H9 (cell line): Measurements from ENCODE around the gene OLIG3. TPM values are rescaled to one million over a fixed set of nuclear protein-coding genes. Genes with fewer than 3 reads are reported as not detected.

ENCODE experiments used
- DNase-seq: peaks from one replicate; pipeline ENCODE4 v3.0.0-alpha.2; 2017
- H2AFZ ChIP-seq: one replicate; pipeline ENCODE4 v1.6.1; 2013; ENCODE audit warnings: mild to moderate bottlenecking, low read length, control low read depth, moderate library complexity
- H2AK5ac ChIP-seq: 2 replicates; pipeline ENCODE4 v1.6.1; 2013; ENCODE audit warnings: low read length, control low read depth, mixed read lengths; ENCODE audit not compliant: insufficient read length
- H2BK120ac ChIP-seq: one replicate; pipeline ENCODE4 v1.6.1; 2013; ENCODE audit warnings: low read depth, mild to moderate bottlenecking, low read length, control low read depth, inconsistent platforms; ENCODE audit not compliant: poor library complexity, severe bottlenecking
- H2BK12ac ChIP-seq: 2 replicates; pipeline ENCODE4 v1.6.1; 2013; ENCODE audit warnings: low read length, control low read depth, mixed read lengths, low read depth; ENCODE audit not compliant: insufficient read length
- H2BK15ac ChIP-seq: 2 replicates; pipeline ENCODE4 v1.6.1; 2013; ENCODE audit warnings: low read depth, low read length, control low read depth
- H2BK20ac ChIP-seq: one replicate; pipeline ENCODE4 v1.6.1; 2013; ENCODE audit warnings: low read depth, mild to moderate bottlenecking, low read length, control low read depth, inconsistent platforms; ENCODE audit not compliant: poor library complexity, severe bottlenecking
- H2BK5ac ChIP-seq: 2 replicates; pipeline ENCODE4 v1.6.1; 2013; ENCODE audit warnings: low read length, control low read depth, mixed read lengths; ENCODE audit not compliant: insufficient read length
- H3K14ac ChIP-seq: 2 replicates; pipeline ENCODE4 v1.6.1; 2013; ENCODE audit warnings: low read length, control low read depth; ENCODE audit not compliant: insufficient read depth
- H3K18ac ChIP-seq: 2 replicates; pipeline ENCODE4 v1.6.1; 2013; ENCODE audit warnings: low read depth, mild to moderate bottlenecking, mixed read lengths, low read length, control low read depth; ENCODE audit not compliant: insufficient read length
- H3K23ac ChIP-seq: 2 replicates; pipeline ENCODE4 v1.6.1; 2013; ENCODE audit warnings: low read length, control low read depth, mixed read lengths, low read depth; ENCODE audit not compliant: insufficient read length
- H3K23me2 ChIP-seq: 2 replicates; pipeline ENCODE4 v1.6.1; 2013; ENCODE audit warnings: low read depth, mild to moderate bottlenecking, mixed read lengths, low read length, control low read depth; ENCODE audit not compliant: insufficient read length, poor library complexity, severe bottlenecking
- H3K27ac ChIP-seq: 2 replicates; pipeline ENCODE4 v1.5.1; 2013; ENCODE audit warnings: low read length, control low read depth, mixed read lengths, low read depth; ENCODE audit not compliant: insufficient read length
- H3K27me3 ChIP-seq: 2 replicates; pipeline ENCODE4 v1.6.1; 2013; ENCODE audit warnings: low read length, control low read depth, inconsistent platforms; ENCODE audit not compliant: insufficient read depth
- H3K4ac ChIP-seq: 2 replicates; pipeline ENCODE4 v1.6.1; 2013; ENCODE audit warnings: low read depth, mild to moderate bottlenecking, control low read depth, inconsistent platforms, low read length, moderate library complexity
- H3K4me1 ChIP-seq: 2 replicates; pipeline ENCODE4 v1.6.1; 2013; ENCODE audit warnings: low read length, control low read depth, inconsistent platforms; ENCODE audit not compliant: insufficient read depth
- H3K4me2 ChIP-seq: 2 replicates; pipeline ENCODE4 v1.6.1; 2013; ENCODE audit warnings: low read length, control low read depth, mixed read lengths; ENCODE audit not compliant: insufficient read length, insufficient read depth
- H3K56ac ChIP-seq: 2 replicates; pipeline ENCODE4 v1.6.1; 2013; ENCODE audit warnings: low read depth, mild to moderate bottlenecking, mixed read lengths, low read length, control low read depth; ENCODE audit not compliant: insufficient read length
- H3K79me1 ChIP-seq: 2 replicates; pipeline ENCODE4 v1.6.1; 2013; ENCODE audit warnings: low read depth, mild to moderate bottlenecking, moderate library complexity, low read length, control low read depth, inconsistent platforms; ENCODE audit not compliant: insufficient read depth, poor library complexity, severe bottlenecking
- H3K79me2 ChIP-seq: 2 replicates; pipeline ENCODE4 v1.6.1; 2013; ENCODE audit warnings: low read length, control low read depth, inconsistent platforms; ENCODE audit not compliant: insufficient read depth
- H3K9ac ChIP-seq: 2 replicates; pipeline ENCODE4 v1.6.1; 2013; ENCODE audit warnings: low read length, control low read depth, mixed read lengths; ENCODE audit not compliant: insufficient read length; ENCODE audit errors: extremely low read depth
- H3K9me3 ChIP-seq: one replicate; pipeline ENCODE4 v1.6.1; 2013; ENCODE audit warnings: low read depth, low read length, inconsistent platforms; ENCODE audit not compliant: control insufficient read depth
- H3T11ph ChIP-seq: one replicate; pipeline ENCODE4 v1.6.1; 2013; ENCODE audit warnings: mild to moderate bottlenecking, low read length, control low read depth, inconsistent platforms
- H4K20me1 ChIP-seq: one replicate; pipeline ENCODE4 v1.6.1; 2013; ENCODE audit not compliant: control insufficient read depth, insufficient read length, insufficient read depth
- H4K5ac ChIP-seq: 2 replicates; pipeline ENCODE4 v1.6.1; 2013; ENCODE audit warnings: low read depth, mild to moderate bottlenecking, mixed read lengths, low read length, control low read depth; ENCODE audit not compliant: insufficient read length
- H4K8ac ChIP-seq: replicated peaks from 2 replicates; pipeline ENCODE4 v1.6.1; 2013; ENCODE audit warnings: low read length, control low read depth, mixed read lengths, low read depth; ENCODE audit not compliant: insufficient read length
- H4K91ac ChIP-seq: 2 replicates; pipeline ENCODE4 v1.6.1; 2013; ENCODE audit warnings: low read depth, mild to moderate bottlenecking, moderate library complexity, mixed read lengths, low read length, control low read depth; ENCODE audit not compliant: insufficient read length
- H3K27ac Mint-ChIP-seq, 3 experiments: 2 replicates in 2 of 3; 3 replicates in 1 of 3; pipeline ENCODE4 v1.8.0; 2020 to 2021; ENCODE audit warnings: mixed read lengths in 3 of 3, mild to moderate bottlenecking in 1 of 3, moderate library complexity in 1 of 3
- H3K27me3 Mint-ChIP-seq: 2 replicates; pipeline ENCODE4 v1.8.0; 2021; ENCODE audit warnings: low read depth, mild to moderate bottlenecking, moderate library complexity, mixed read lengths
- H3K36me3 Mint-ChIP-seq, 3 experiments: 2 replicates in 2 of 3; 3 replicates in 1 of 3; pipeline ENCODE4 v1.8.0; 2020 to 2021; ENCODE audit warnings: low read depth in 3 of 3, mixed read lengths in 3 of 3; ENCODE audit not compliant: insufficient read depth in 1 of 3
- H3K4me1 Mint-ChIP-seq, 2 experiments: 2 replicates each; pipeline ENCODE4 v1.8.0; 2020; ENCODE audit warnings: mixed read lengths in 2 of 2
- H3K4me3 Mint-ChIP-seq, 2 experiments: 2 replicates in 1 of 2; 3 replicates in 1 of 2; pipeline ENCODE4 v1.8.0; 2020 to 2021; ENCODE audit warnings: mild to moderate bottlenecking in 2 of 2, mixed read lengths in 2 of 2, moderate library complexity in 1 of 2
- H3K9me3 Mint-ChIP-seq, 2 experiments: 2 replicates in 1 of 2; 3 replicates in 1 of 2; pipeline ENCODE4 v1.8.0; 2020; ENCODE audit warnings: mild to moderate bottlenecking in 2 of 2, mixed read lengths in 2 of 2, moderate library complexity in 1 of 2
- CTCF ChIP-seq: fragments of 200-600 bp; sonication (generic); conservative IDR thresholded peaks from 3 replicates; pipeline ENCODE4 v1.8.0; 2021; ENCODE audit warnings: antibody characterized with exemption, mild to moderate bottlenecking
- WGBS: extraction: QIAGEN DNeasy Blood & Tissue Kit; methylation state at CpG from one replicate; pipeline ENCODE4 v1.1.7; 2013; ENCODE audit warnings: missing lambda C conversion rate, low lambda C conversion rate, mixed read lengths; ENCODE audit not compliant: insufficient read length; ENCODE audit errors: extremely low coverage; 5-methylcytosine and 5-hydroxymethylcytosine counted together
- total RNA-seq: library from RNA; stranded (reverse); gene quantifications from 2 replicates; pipeline ENCODE4 v1.2.1, GENCODE V29; 2021

The OLIG3 gene
- total RNA-seq, 1 experiment from 2014 or later, result 0.22 TPM

DNA sequence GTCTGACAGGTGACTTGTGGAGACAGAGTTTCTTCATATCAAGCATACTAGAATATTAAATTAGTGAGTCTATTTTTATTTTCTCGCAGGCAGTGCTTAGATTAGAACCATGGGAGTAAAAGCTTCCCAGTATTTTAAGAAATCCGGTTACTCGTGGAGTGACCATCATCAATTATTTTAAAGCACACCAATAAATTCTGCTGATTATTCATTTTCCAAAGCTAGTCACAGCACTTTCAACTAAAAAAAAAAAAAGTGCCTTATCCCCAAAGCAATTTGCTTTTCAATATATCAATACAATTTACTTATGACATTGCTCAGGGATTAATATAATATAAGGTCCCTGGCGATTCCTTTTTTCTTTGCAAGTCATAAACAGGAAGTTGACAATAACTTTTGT lies 26.3 kb upstream of the OLIG3 start:
- H3K56ac ChIP-seq, result no peak overlapping the region
- peaks cover 44% of the 10 kb centered on the region for H3K27me3 Mint-ChIP-seq
- H3K4me1 ChIP-seq, result peaks cover 11% of the 10 kb centered on the region

More for the DNA sequence above, 26.3 kb upstream of the OLIG3 start:
- H3K14ac ChIP-seq, result no peak overlapping the region
- WGBS, result no CpG with 5 or more reads among the region's 4 CpGs
- no peak overlapping the region for H4K91ac ChIP-seq
- no peak overlapping the region for H2BK15ac ChIP-seq
- H3K4me3 Mint-ChIP-seq, result no peak overlapping the region
- H3K27ac Mint-ChIP-seq, result no peak overlapping the region
- TF ChIP-seq CTCF, result no peak
- peaks cover 6% of the 10 kb centered on the region in 2 experiments; a peak in 3 of 5 replicates for H3K9me3 Mint-ChIP-seq
- no peaks in the 10 kb centered on the region for H3K79me2 ChIP-seq
- no peak overlapping the region for H3T11ph ChIP-seq
- no peak overlapping the region for H3K4me2 ChIP-seq
- no peak overlapping the region for H3K9ac ChIP-seq
- no peaks in the 10 kb centered on the region for H4K20me1 ChIP-seq
- H3K9me3 ChIP-seq, result no peaks in the 10 kb centered on the region
- H3K27me3 ChIP-seq, result no peaks in the 10 kb centered on the region; the same call in 1 of the 2 replicates
- no peak overlapping the region for H2BK5ac ChIP-seq
- H2BK20ac ChIP-seq, result no peak overlapping the region
- no peak overlapping the region for H4K8ac ChIP-seq
- peaks cover 56 to 74% of the 10 kb centered on the region in 2 experiments for H3K4me1 Mint-ChIP-seq
- H2BK12ac ChIP-seq, result no peak overlapping the region
- no peaks in the 10 kb centered on the region for H3K23me2 ChIP-seq
- no peaks in the 10 kb centered on the region for H3K79me1 ChIP-seq
- no peak overlapping the region for H2BK120ac ChIP-seq
- H4K5ac ChIP-seq, result no peak overlapping the region
- H3K36me3 Mint-ChIP-seq, result 0 out of 7 replicates have a peak, but pooled peaks cover 0 to 6% (median 2%) of the 10 kb centered on the region in 3 experiments
- no peak overlapping the region for H3K23ac ChIP-seq
- no peak overlapping the region for H2AFZ ChIP-seq
- no peak for DNase-seq
- H3K27ac ChIP-seq, result no peak overlapping the region
- no peak overlapping the region for H3K18ac ChIP-seq
- H3K4ac ChIP-seq, result no peak overlapping the region
- H2AK5ac ChIP-seq, result no peak overlapping the region
